ENCODE data around the gene ANKMY1.

The ANKMY1 gene

GRCh38 chr2:240513549-240514287, 44.1 kb downstream of the ANKMY1 start:
- Histone ChIP-seq H3K27ac (ENCODE audit: low read length) (no peak overlapping the region), H3K27me3 (ENCODE audit: control insufficient read depth, insufficient read depth, low read length) (peaks cover 6% of the 10 kb centered on the region), H3K9ac (ENCODE audit: low read length) (no peak overlapping the region), H3K4me3 (ENCODE audit: low read length) (no peak overlapping the region), H3K4me1 (ENCODE audit: control insufficient read depth, low read depth, low read length) (no peaks in the 10 kb centered on the region), H3K9me3 (ENCODE audit: control insufficient read depth, low read depth, low read length) (no peaks in the 10 kb centered on the region), H3K36me3 (ENCODE audit: control insufficient read depth, low read depth, low read length) (no peaks in the 10 kb centered on the region)

GRCh38 chr2:240512666-240513535, 44.9 kb downstream of the ANKMY1 start:
- Histone ChIP-seq H3K36me3 (ENCODE audit: control insufficient read depth, low read depth, low read length) (no peaks in the 10 kb centered on the region), H3K9me3 (ENCODE audit: control insufficient read depth, low read depth, low read length) (no peaks in the 10 kb centered on the region), H3K27me3 (ENCODE audit: control insufficient read depth, insufficient read depth, low read length) (no peaks in the 10 kb centered on the region), H3K4me1 (ENCODE audit: control insufficient read depth, low read depth, low read length) (no peaks in the 10 kb centered on the region), H3K9ac (ENCODE audit: low read length) (no peak overlapping the region), H3K4me3 (ENCODE audit: low read length) (no peak overlapping the region), H3K27ac (ENCODE audit: low read length) (no peak overlapping the region)

- Histone ChIP-seq H3K4me1 (ENCODE audit: control insufficient read depth, low read depth, low read length) (no peaks in the 10 kb centered on the region), H3K27ac (ENCODE audit: low read length) (no peak overlapping the region), H3K9ac (ENCODE audit: low read length) (no peak overlapping the region), H3K4me3 (ENCODE audit: low read length) (no peak overlapping the region), H3K9me3 (ENCODE audit: control insufficient read depth, low read depth, low read length) (no peaks in the 10 kb centered on the region), H3K36me3 (ENCODE audit: control insufficient read depth, low read depth, low read length) (no peaks in the 10 kb centered on the region), H3K27me3 (ENCODE audit: control insufficient read depth, insufficient read depth, low read length) (no peaks in the 10 kb centered on the region)
Measured at GRCh38 chr2:240512109-240512485, 45.7 kb downstream of the ANKMY1 start.

- Histone ChIP-seq H3K9ac (ENCODE audit: low read length) (no peak overlapping the region), H3K4me1 (ENCODE audit: control insufficient read depth, low read depth, low read length) (no peaks in the 10 kb centered on the region), H3K4me3 (ENCODE audit: low read length) (no peak overlapping the region), H3K27ac (ENCODE audit: low read length) (no peak overlapping the region), H3K9me3 (ENCODE audit: control insufficient read depth, low read depth, low read length) (no peaks in the 10 kb centered on the region), H3K27me3 (ENCODE audit: control insufficient read depth, insufficient read depth, low read length) (no peaks in the 10 kb centered on the region), H3K36me3 (ENCODE audit: control insufficient read depth, low read depth, low read length) (no peaks in the 10 kb centered on the region)
Measured at GRCh38 chr2:240511351-240512108, 46.3 kb downstream of the ANKMY1 start.

GRCh38 chr2:240510513-240511210, 47.1 kb downstream of the ANKMY1 start:
- H3K4me1 ChIP-seq (ENCODE audit: control insufficient read depth, low read depth, low read length): no peaks in the 10 kb centered on the region
- H3K36me3 ChIP-seq (ENCODE audit: control insufficient read depth, low read depth, low read length): no peaks in the 10 kb centered on the region
- no peak overlapping the region for H3K27ac ChIP-seq (ENCODE audit: low read length)
- no peaks in the 10 kb centered on the region for H3K9me3 ChIP-seq (ENCODE audit: control insufficient read depth, low read depth, low read length)
- no peak overlapping the region for H3K9ac ChIP-seq (ENCODE audit: low read length)
- H3K4me3 ChIP-seq (ENCODE audit: low read length): no peak overlapping the region
- no peaks in the 10 kb centered on the region for H3K27me3 ChIP-seq (ENCODE audit: control insufficient read depth, insufficient read depth, low read length)

GRCh38 chr2:240509667-240510512, 47.9 kb downstream of the ANKMY1 start:
- H3K36me3 ChIP-seq (ENCODE audit: control insufficient read depth, low read depth, low read length): no peaks in the 10 kb centered on the region
- H3K9me3 ChIP-seq (ENCODE audit: control insufficient read depth, low read depth, low read length): no peaks in the 10 kb centered on the region
- no peak overlapping the region for H3K9ac ChIP-seq (ENCODE audit: low read length)
- no peaks in the 10 kb centered on the region for H3K4me1 ChIP-seq (ENCODE audit: control insufficient read depth, low read depth, low read length)
- no peak overlapping the region for H3K27ac ChIP-seq (ENCODE audit: low read length)
- H3K4me3 ChIP-seq (ENCODE audit: low read length): no peak overlapping the region
- no peaks in the 10 kb centered on the region for H3K27me3 ChIP-seq (ENCODE audit: control insufficient read depth, insufficient read depth, low read length)

- H3K9ac ChIP-seq (ENCODE audit: low read length): no peak overlapping the region
- H3K36me3 ChIP-seq (ENCODE audit: control insufficient read depth, low read depth, low read length): no peaks in the 10 kb centered on the region
Measured at GRCh38 chr2:240508832-240509545, 48.8 kb downstream of the ANKMY1 start.

GRCh38 chr2:240507778-240508251, 50.0 kb downstream of the ANKMY1 start:
- H3K4me3 ChIP-seq (ENCODE audit: low read length): no peak overlapping the region
- H3K9ac ChIP-seq (ENCODE audit: low read length): no peak overlapping the region
- no peaks in the 10 kb centered on the region for H3K27me3 ChIP-seq (ENCODE audit: control insufficient read depth, insufficient read depth, low read length)
- no peaks in the 10 kb centered on the region for H3K36me3 ChIP-seq (ENCODE audit: control insufficient read depth, low read depth, low read length)
- no peaks in the 10 kb centered on the region for H3K4me1 ChIP-seq (ENCODE audit: control insufficient read depth, low read depth, low read length)
- no peak overlapping the region for H3K27ac ChIP-seq (ENCODE audit: low read length)
- H3K9me3 ChIP-seq (ENCODE audit: control insufficient read depth, low read depth, low read length): no peaks in the 10 kb centered on the region

More at GRCh38 chr2:240508832-240509545, 48.8 kb downstream of the ANKMY1 start:
- Histone ChIP-seq H3K27ac (ENCODE audit: low read length) (no peak overlapping the region), H3K27me3 (ENCODE audit: control insufficient read depth, insufficient read depth, low read length) (no peaks in the 10 kb centered on the region), H3K4me1 (ENCODE audit: control insufficient read depth, low read depth, low read length) (no peaks in the 10 kb centered on the region), H3K4me3 (ENCODE audit: low read length) (no peak overlapping the region), H3K9me3 (ENCODE audit: control insufficient read depth, low read depth, low read length) (no peaks in the 10 kb centered on the region)

- Histone ChIP-seq H3K4me1 (ENCODE audit: control insufficient read depth, low read depth, low read length) (no peaks in the 10 kb centered on the region), H3K27me3 (ENCODE audit: control insufficient read depth, insufficient read depth, low read length) (no peaks in the 10 kb centered on the region), H3K9ac (ENCODE audit: low read length) (no peak overlapping the region), H3K4me3 (ENCODE audit: low read length) (no peak overlapping the region), H3K36me3 (ENCODE audit: control insufficient read depth, low read depth, low read length) (no peaks in the 10 kb centered on the region), H3K27ac (ENCODE audit: low read length) (no peak overlapping the region), H3K9me3 (ENCODE audit: control insufficient read depth, low read depth, low read length) (no peaks in the 10 kb centered on the region)
Measured at GRCh38 chr2:240507060-240507777, 50.6 kb downstream of the ANKMY1 start.
